Stomach (tissue), 4 donors: ENCODE data around the gene WDR35.
A peak's percentile ranks its signal among the peaks of the same experiment; 100 is the strongest.

Experiments
- CTCF ChIP-seq, 7 experiments: fragments of 450-650 bp in 4 of 7; fragments of 200-600 bp in 3 of 7; sonication (generic) in 3 of 7; IDR thresholded peaks; one replicate each; pipeline ENCODE4 v1.5.1; 2016 to 2019; ENCODE audit warnings: antibody characterized with exemption in 7 of 7, control low read depth in 2 of 7, mild to moderate bottlenecking in 1 of 7
- EP300 ChIP-seq: sonication (generic); formaldehyde crosslinking; IDR thresholded peaks from one replicate; pipeline ENCODE4 v1.6.1; 2017; ENCODE audit warnings: antibody characterized with exemption
- POLR2A ChIP-seq, 4 donors: fragments of 450-650 bp; IDR thresholded peaks; one replicate each; pipeline ENCODE4 v1.6.1; 2016; ENCODE audit warnings: antibody characterized with exemption in 4 of 4, control low read depth in 2 of 4, mild to moderate bottlenecking in 1 of 4, moderate library complexity in 1 of 4
- POLR2AphosphoS5 ChIP-seq, 3 donors: sonication (generic); formaldehyde crosslinking; IDR thresholded peaks; one replicate each; pipeline ENCODE4 v1.6.1; 2016; ENCODE audit warnings: antibody characterized with exemption in 3 of 3

GRCh38 chr2:19861813-19862212 lies 128.1 kb downstream of the WDR35 start:
- TF ChIP-seq CTCF (IDR thresholded peaks at IDR 0.05) (no peak), POLR2AphosphoS5 (IDR thresholded peaks at IDR 0.05) (peak in 1 of 3 donors; percentile 43), POLR2A (IDR thresholded peaks at IDR 0.05) (no peak), EP300 (no peak)
